ENCODE measurements around the gene LRRC1.

LRRC1 gene

DNA sequence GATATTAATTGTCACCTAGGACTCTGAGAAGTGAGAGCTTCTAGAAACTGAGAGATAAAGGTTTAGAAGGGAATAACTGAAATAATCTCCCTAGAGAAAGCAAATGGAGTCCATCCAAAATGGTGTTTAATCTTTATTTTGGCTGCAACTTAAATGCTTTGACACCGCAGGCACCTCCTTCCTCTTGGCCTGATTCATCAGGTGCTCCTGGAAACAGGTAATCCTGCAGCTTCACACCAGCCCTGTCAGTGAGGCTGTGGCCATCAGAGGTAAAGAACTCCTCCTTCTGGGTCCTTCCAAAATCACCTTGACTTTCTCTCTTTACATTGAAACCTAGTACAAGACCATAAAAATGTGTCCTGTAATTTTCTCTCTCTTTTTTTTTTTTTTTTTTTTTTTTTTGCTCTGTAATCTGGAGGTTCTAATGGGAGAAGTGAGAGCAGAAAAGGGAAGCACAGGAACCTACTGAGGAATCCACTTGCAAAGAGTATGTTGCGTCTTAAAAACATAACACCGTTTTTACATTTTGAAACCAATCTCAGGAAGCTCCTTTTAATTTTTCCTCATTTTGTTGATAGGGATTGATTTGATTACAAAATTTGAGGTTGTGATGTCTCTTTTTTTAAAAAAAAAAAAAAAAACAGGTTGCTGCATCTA is 124.2 kb downstream of the LRRC1 start:
- H3K4me3 ChIP-seq (ENCODE audit: low read depth, low read length): no peak overlapping the region
- no peak for DNase-seq (ENCODE audit: low read depth, low spot score)
- in situ Hi-C loops (cut with HindIII; ENCODE audit: low sequenced_read_pairs): no loop called here
- TF ChIP-seq, protein P1, sequence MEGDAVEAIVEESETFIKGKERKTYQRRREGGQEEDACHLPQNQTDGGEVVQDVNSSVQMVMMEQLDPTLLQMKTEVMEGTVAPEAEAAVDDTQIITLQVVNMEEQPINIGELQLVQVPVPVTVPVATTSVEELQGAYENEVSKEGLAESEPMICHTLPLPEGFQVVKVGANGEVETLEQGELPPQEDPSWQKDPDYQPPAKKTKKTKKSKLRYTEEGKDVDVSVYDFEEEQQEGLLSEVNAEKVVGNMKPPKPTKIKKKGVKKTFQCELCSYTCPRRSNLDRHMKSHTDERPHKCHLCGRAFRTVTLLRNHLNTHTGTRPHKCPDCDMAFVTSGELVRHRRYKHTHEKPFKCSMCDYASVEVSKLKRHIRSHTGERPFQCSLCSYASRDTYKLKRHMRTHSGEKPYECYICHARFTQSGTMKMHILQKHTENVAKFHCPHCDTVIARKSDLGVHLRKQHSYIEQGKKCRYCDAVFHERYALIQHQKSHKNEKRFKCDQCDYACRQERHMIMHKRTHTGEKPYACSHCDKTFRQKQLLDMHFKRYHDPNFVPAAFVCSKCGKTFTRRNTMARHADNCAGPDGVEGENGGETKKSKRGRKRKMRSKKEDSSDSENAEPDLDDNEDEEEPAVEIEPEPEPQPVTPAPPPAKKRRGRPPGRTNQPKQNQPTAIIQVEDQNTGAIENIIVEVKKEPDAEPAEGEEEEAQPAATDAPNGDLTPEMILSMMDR (IDR thresholded peaks at IDR 0.05; ENCODE audit: low read depth, low read length): no peak

DNA sequence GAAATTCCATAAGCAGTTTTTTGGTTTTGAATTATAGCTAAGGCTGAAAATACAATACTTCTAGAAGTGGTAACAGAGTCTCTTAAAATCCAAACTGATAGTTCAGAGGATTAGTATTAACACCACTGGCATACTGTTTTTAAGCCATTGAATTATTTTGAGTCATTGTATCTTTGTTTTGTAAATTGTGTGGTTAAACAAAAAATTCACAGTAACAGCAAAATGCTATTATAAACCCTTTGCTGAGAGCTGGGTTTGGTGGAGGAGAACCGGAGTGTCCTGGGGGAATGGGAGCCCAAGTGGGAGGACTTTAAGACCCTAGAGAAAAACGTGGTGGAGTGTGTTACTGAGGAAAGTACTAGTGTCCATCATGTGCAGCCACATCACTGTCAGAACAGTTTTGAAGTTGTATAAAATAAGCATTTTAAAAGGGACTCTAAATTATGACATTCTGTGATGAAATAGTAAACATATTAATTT is 125.1 kb downstream of the LRRC1 start:
- H3K4me3 ChIP-seq (ENCODE audit: low read depth, low read length): no peak overlapping the region
- TF ChIP-seq, protein P1 (IDR thresholded peaks at IDR 0.05; ENCODE audit: low read depth, low read length): no peak
- in situ Hi-C loops (cut with HindIII; ENCODE audit: low sequenced_read_pairs): no loop called here
- no peak for DNase-seq (ENCODE audit: low read depth, low spot score)

DNA sequence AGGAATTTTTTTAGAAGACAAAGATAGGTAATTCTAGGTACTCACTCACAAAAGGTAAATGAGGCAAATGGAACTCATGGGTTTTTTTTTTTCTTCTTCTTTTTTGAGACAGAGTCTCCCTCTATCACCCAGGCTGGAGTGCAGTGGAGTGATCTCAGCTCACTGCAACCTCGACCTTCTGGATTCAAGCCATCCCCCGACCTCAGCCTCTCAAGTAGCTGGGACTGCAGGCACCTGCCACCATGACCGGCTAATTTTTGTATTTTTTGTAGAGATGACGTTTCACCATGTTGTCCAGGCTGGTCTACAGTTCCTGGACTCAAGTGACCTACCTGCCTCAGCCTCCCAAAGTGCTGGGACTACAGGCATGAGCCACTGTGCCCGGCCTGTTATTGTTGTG is 126.1 kb downstream of the LRRC1 start:
- TF ChIP-seq, protein P1 (IDR thresholded peaks at IDR 0.05; ENCODE audit: low read depth, low read length): no peak
- no peak for DNase-seq (ENCODE audit: low read depth, low spot score)
- H3K4me3 ChIP-seq (ENCODE audit: low read depth, low read length): no peak overlapping the region
- in situ Hi-C loops (cut with HindIII; ENCODE audit: low sequenced_read_pairs): no loop called here

DNA sequence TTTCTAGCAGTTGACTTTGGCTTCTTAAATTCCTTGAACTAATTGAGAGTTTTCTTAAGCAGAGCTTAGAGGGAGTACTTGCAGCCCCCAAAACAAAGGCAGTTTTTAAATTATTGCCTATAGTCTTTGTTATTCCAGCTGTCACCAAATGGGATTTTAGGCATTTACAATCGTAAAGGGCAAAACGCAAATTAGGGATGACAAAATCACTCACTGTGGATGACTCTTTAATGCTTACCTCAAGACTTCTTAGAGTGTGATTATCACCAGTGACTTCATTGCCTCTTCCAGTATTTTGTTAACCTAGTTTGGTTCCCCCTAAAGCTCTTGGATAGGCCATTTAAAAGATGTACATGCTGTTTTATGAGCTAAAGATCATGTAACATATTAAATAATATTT is 126.8 kb downstream of the LRRC1 start:
- H3K4me3 ChIP-seq (ENCODE audit: low read depth, low read length): no peak overlapping the region
- in situ Hi-C loops (cut with HindIII; ENCODE audit: low sequenced_read_pairs): no loop called here
- TF ChIP-seq, protein P1 (IDR thresholded peaks at IDR 0.05; ENCODE audit: low read depth, low read length): no peak
- DNase-seq (ENCODE audit: low read depth, low spot score): no peak

DNA sequence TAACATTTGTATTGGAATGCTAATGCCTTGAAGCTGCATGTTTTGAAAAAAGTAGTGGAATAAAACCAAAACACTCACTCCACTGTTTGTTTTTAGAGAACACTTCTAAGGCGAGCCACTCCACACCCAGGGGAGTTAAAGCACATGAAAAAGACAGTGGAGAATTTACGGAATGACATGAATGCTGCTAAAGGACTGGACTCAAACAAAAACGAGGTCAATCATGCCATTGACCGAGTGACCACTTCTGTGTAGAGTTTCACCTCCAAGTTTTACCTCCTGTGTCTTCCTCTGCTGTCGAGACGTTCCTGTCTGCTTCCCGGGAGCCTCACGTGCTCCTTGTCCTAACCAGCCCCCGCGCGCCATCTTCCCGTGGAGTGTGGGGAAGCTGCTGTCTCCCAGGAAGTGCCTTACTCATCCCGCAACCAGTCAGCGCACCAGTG is 127.8 kb downstream of the LRRC1 start:
- DNase-seq (ENCODE audit: low read depth, low spot score): peak; percentile 62
- in situ Hi-C loops (cut with HindIII; ENCODE audit: low sequenced_read_pairs): no loop called here
- TF ChIP-seq, protein P1 (IDR thresholded peaks at IDR 0.05; ENCODE audit: low read depth, low read length): no peak
- no peak overlapping the region for H3K4me3 ChIP-seq (ENCODE audit: low read depth, low read length)

DNA sequence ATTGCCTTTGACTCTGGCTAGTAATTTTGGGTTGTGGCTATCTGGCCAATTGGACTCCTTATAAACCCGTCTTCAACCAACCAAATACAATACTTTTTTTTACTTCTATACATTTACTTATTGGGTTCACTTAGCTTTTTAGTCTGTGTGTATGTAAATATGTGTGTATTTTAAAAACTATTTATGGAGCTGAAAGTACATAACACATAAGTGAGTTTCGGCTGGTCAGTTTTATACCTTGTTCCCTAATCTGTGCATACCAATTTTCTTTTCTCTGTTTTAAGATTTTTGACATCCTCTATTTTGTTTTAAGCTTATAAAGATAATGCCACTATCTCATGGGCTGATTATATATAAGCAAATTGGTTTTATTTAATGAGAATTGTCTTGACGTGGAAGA is 129.5 kb downstream of the LRRC1 start:
- no peak for DNase-seq (ENCODE audit: low read depth, low spot score)
- TF ChIP-seq, protein P1 (IDR thresholded peaks at IDR 0.05; ENCODE audit: low read depth, low read length): no peak
- in situ Hi-C loops (cut with HindIII; ENCODE audit: low sequenced_read_pairs): no loop called here

More for the DNA sequence above, 129.5 kb downstream of the LRRC1 start:
- H3K4me3 ChIP-seq (ENCODE audit: low read depth, low read length): no peak overlapping the region

All from astrocyte of the spinal cord (primary cell).